HG03520 (cell line): Measurements from ENCODE around the gene TMEM203.
"Not testable (repeated sequence)": the region's sequence is repeated elsewhere in the genome, so short reads cannot be mapped to it uniquely, and the experiment has no call there.

Experiments used
- ATAC-seq: cut with Tn5 transposase; IDR thresholded peaks from one replicate; pipeline ENCODE4 v1.9.1; 2021; ENCODE audit warnings: mild to moderate bottlenecking, moderate library complexity; ENCODE audit not compliant: unreplicated experiment

Gene TMEM203

GRCh38 chr9:137242269-137243203 lies 37.1 kb upstream of the TMEM203 start:
- no peak for ATAC-seq

GRCh38 chr9:137241490-137242268 lies 36.2 kb upstream of the TMEM203 start:
- ATAC-seq = peak; percentile 9

- ATAC-seq = peak; percentile 65
These were observed 35.5 kb upstream of the TMEM203 start, which contains the start of gene TUBB4B for GRCh38 chr9:137240841-137241489. Gene TUBB4B (plus strand): TSS chr9:137241287. CDS start chr9:137241361, 74 bp downstream.

- peak; percentile 13 for ATAC-seq
These were observed 34.9 kb upstream of the TMEM203 start for GRCh38 chr9:137240318-137240840.

- ATAC-seq = not testable (repeated sequence)
These were observed 34.2 kb upstream of the TMEM203 start for GRCh38 chr9:137239541-137240200.

GRCh38 chr9:137237759-137238726 lies 32.6 kb upstream of the TMEM203 start:
- ATAC-seq = no peak

GRCh38 chr9:137236936-137237421 lies 31.5 kb upstream of the TMEM203 start:
- ATAC-seq = no peak

GRCh38 chr9:137236238-137236935 lies 30.9 kb upstream of the TMEM203 start:
- ATAC-seq = peak; percentile 23

- ATAC-seq = no peak
These were observed 30.2 kb upstream of the TMEM203 start for GRCh38 chr9:137235424-137236237.

GRCh38 chr9:137234758-137235423 lies 29.4 kb upstream of the TMEM203 start:
- no peak for ATAC-seq

- ATAC-seq = no peak
These were observed 28.7 kb upstream of the TMEM203 start for GRCh38 chr9:137234055-137234697.

GRCh38 chr9:137233143-137233980 lies 27.9 kb upstream of the TMEM203 start:
- no peak for ATAC-seq

- ATAC-seq = no peak
These were observed 27.1 kb upstream of the TMEM203 start for GRCh38 chr9:137232510-137232909.

GRCh38 chr9:137232101-137232500 lies 26.7 kb upstream of the TMEM203 start:
- no peak for ATAC-seq

GRCh38 chr9:137231372-137232039 lies 26.1 kb upstream of the TMEM203 start:
- ATAC-seq = no peak
